PFSK-1 (cell line): ENCODE data around the gene FBLN5.

Source experiments
- FOXP2 ChIP-seq: optimal IDR thresholded peaks from 2 replicates; pipeline ENCODE3; 2011; ENCODE audit warnings: borderline replicate concordance, control low read depth, inconsistent platforms; ENCODE audit not compliant: insufficient read depth; ENCODE audit errors: extremely low read length, extremely low read depth
- POLR2AphosphoS5 ChIP-seq: IDR thresholded peaks from 2 replicates; pipeline ENCODE4 v1.6.1; 2012; ENCODE audit warnings: low read depth, mild to moderate bottlenecking, control low read depth, low read length, moderate library complexity
- SIN3A ChIP-seq: IDR thresholded peaks from 2 replicates; pipeline ENCODE4 v1.6.1; 2012; ENCODE audit warnings: mild to moderate bottlenecking, low read length, moderate library complexity, borderline replicate concordance; ENCODE audit not compliant: insufficient read depth
- TAF1 ChIP-seq: IDR thresholded peaks from 2 replicates; pipeline ENCODE4 v1.6.1; 2012; ENCODE audit warnings: low read length, control low read depth, borderline replicate concordance; ENCODE audit not compliant: insufficient read depth
- TF ChIP-seq, protein P1 (sequence below), 2 experiments: IDR thresholded peaks; 2 replicates each; pipeline versions ENCODE4 v1.6.1 to v1.8.0; 2011 to 2012; ENCODE audit warnings: low read depth in 2 of 2, low read length in 2 of 2, control low read depth in 1 of 2, inconsistent platforms in 1 of 2, mild to moderate bottlenecking in 1 of 2, moderate library complexity in 1 of 2; ENCODE audit not compliant: insufficient read depth in 1 of 2

FBLN5 gene

DNA sequence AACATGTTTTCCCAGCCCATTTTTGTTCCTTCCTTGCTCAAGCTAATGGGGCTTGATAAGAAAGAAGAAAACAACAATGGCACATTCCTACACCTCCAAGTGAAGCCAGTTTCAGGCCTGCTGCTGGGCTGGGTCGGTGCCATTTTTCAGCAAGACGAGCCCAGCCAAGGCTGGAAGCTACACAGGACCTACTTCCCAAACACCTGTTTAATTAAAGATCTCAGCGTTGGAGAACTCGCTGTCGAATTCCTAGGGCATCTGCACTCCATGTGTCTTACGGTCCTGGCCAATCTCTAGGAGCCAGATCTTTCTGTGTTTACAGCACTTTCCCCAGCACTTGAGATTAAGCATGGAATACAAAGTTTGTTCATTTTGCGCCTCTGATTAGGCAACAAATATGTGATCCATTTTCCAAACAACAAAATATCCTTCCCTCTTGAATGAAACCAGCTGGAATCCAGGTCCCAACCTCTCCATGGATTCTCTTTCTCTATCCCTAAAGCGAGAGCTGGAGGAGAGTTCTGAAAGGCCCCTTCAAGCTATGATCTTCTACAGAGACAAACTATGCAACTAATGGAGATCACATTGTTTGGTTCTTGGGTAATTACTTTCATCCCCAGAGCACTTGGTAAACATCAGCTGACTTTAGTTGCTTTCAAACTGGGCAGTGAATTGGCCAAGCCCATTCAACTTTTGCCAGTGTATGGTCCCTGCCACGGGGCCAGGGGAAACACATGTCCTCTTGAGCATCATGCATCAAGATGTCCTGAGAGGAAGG, 45.9 kb downstream of the FBLN5 start:
- no peak for TF ChIP-seq POLR2AphosphoS5
- no peak for TF ChIP-seq TAF1
- no peak for TF ChIP-seq FOXP2
- no peak for TF ChIP-seq SIN3A
- TF ChIP-seq, protein P1, sequence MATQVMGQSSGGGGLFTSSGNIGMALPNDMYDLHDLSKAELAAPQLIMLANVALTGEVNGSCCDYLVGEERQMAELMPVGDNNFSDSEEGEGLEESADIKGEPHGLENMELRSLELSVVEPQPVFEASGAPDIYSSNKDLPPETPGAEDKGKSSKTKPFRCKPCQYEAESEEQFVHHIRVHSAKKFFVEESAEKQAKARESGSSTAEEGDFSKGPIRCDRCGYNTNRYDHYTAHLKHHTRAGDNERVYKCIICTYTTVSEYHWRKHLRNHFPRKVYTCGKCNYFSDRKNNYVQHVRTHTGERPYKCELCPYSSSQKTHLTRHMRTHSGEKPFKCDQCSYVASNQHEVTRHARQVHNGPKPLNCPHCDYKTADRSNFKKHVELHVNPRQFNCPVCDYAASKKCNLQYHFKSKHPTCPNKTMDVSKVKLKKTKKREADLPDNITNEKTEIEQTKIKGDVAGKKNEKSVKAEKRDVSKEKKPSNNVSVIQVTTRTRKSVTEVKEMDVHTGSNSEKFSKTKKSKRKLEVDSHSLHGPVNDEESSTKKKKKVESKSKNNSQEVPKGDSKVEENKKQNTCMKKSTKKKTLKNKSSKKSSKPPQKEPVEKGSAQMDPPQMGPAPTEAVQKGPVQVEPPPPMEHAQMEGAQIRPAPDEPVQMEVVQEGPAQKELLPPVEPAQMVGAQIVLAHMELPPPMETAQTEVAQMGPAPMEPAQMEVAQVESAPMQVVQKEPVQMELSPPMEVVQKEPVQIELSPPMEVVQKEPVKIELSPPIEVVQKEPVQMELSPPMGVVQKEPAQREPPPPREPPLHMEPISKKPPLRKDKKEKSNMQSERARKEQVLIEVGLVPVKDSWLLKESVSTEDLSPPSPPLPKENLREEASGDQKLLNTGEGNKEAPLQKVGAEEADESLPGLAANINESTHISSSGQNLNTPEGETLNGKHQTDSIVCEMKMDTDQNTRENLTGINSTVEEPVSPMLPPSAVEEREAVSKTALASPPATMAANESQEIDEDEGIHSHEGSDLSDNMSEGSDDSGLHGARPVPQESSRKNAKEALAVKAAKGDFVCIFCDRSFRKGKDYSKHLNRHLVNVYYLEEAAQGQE (IDR thresholded peaks at IDR 0.05; ENCODE audit: insufficient read depth in 1 of 2, low read depth in 2 of 2, low read length in 2 of 2) = no peak

DNA sequence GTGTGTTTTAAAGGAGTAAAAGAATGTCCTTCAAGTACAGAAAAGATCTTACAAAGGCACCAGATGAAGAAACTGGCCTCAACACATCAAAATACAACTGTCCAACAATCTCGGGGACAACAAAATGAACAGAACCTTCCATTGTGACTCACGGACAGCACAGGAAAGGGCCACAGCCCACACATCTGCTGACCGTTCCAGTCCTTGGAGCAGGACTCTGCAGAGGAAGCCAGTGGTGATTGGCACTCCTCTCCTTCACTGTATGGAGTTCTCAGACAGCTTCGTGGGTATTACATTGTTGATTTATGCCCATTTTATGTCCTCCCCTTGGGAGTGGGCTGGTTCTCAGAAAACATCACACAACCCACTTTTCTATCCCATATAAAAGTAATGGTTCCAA, 47.7 kb downstream of the FBLN5 start:
- TF ChIP-seq, protein P1 (IDR thresholded peaks at IDR 0.05; ENCODE audit: insufficient read depth in 1 of 2, low read depth in 2 of 2, low read length in 2 of 2) = no peak
- no peak for TF ChIP-seq SIN3A

DNA sequence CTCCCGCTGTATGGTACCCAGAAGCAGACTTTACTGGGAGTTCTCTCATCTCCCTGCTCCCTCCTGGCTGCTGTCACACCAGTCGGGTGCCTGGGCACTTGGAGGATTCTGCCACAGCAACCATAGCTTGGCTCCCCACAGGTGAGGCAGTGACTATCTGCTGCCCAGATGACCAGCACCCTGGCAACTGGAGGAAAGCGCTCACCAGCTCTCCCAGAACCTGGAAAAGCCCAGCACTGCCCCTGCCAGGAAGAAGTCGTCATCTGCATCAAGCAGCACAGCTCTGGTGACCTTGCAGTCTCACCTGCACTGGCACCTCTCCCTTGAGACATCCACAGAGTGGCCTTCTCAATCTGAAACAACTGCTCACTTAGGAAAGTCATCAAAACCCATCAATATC, 48.3 kb downstream of the FBLN5 start:
- TF ChIP-seq SIN3A (no peak), TAF1 (no peak), FOXP2 (no peak), POLR2AphosphoS5 (no peak)
- TF ChIP-seq, protein P1 (IDR thresholded peaks at IDR 0.05; ENCODE audit: insufficient read depth in 1 of 2, low read depth in 2 of 2, low read length in 2 of 2) = no peak

DNA sequence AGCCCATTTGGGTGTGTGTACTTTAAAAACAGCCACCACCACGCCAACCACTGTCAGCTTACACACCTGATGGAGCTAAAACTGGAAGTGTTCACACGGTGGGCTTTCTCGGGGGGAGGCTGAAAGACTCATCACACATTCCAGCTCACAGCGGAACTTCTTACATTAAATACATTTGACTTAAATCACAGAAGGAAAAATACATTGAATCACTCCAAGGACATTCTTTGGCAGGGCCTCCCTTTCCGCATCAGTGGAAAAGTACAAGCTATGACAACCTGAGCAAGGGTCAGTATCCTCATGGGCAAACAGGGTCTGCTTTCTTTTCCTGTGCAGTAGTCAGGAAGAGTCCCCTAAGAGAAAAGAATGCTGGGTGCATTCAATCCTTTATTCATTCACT, 49.1 kb downstream of the FBLN5 start:
- TF ChIP-seq POLR2AphosphoS5 (no peak), TAF1 (no peak), FOXP2 (no peak), SIN3A (no peak)
- TF ChIP-seq, protein P1 (IDR thresholded peaks at IDR 0.05; ENCODE audit: insufficient read depth in 1 of 2, low read depth in 2 of 2, low read length in 2 of 2) = no peak

DNA sequence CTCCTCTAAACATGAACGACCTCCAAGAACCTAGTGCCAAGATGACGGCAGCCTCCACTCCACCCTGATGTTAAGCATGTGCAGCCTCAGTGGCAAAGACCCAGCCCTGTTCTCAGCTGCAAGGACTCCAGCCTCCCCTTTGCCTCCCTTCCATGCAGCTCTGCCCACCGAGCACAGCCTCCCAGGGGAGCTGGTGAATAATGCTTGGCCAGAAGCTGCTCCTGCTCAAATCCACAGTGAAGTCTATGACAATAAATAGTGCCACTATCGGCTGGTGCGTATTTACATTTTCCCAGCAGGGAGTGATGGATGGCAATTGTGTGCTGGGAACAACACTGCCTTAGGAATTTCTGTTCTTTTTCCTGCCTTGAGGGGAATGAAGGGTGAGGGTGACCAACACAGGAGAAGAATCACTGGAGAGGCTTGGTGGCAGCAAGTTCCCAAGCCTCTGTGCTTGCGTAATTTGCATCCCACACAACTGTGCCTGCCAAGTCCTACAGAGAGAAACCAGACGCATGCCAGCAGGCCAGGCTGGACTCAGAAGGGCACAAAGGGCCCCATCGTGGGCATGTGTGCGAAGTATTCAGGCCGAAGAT, 50.3 kb downstream of the FBLN5 start:
- TF ChIP-seq TAF1 (no peak), POLR2AphosphoS5 (no peak), FOXP2 (no peak), SIN3A (no peak)
- TF ChIP-seq, protein P1 (IDR thresholded peaks at IDR 0.05; ENCODE audit: insufficient read depth in 1 of 2, low read depth in 2 of 2, low read length in 2 of 2) = no peak
